Common myeloid progenitor, CD34-positive (primary cell): Measurements from ENCODE around the gene CTPS1.

ENCODE experiments used
- CTCF ChIA-PET: fragments of 350-600 bp; sonication (Branson Sonifier 250); formaldehyde crosslinking; loops from one replicate; lab custom pipeline; 2021; ENCODE audit warnings: antibody characterized with exemption; lab: Charles Lee
- POLR2A ChIA-PET: fragments of 350-600 bp; sonication (Branson Sonifier 250); formaldehyde crosslinking; loops from one replicate; lab custom pipeline; 2021; ENCODE audit warnings: antibody characterized with exemption; lab: Charles Lee
- DNase-seq, 3 donors: peaks; one replicate each; pipeline versions ENCODE4 v3.0.0 to v3.0.0-alpha.2; 2013
- H3K27ac ChIP-seq, 2 experiments: 1 replicate in 1 of 2; 2 replicates in 1 of 2; pipeline ENCODE4 v1.7.0; 2013; ENCODE audit warnings: inconsistent platforms in 2 of 2, low read length in 2 of 2, mild to moderate bottlenecking in 2 of 2, low read depth in 1 of 2, moderate library complexity in 1 of 2; ENCODE audit not compliant: severe bottlenecking in 2 of 2, insufficient read depth in 1 of 2, poor library complexity in 1 of 2
- H3K27me3 ChIP-seq, 5 experiments: replicated peaks in 2 of 5; 1 replicate in 3 of 5; 2 replicates in 2 of 5; pipeline versions ENCODE4 v1.6.1 to v1.7.0; 2013; ENCODE audit warnings: low read length in 4 of 5, mild to moderate bottlenecking in 2 of 5, moderate library complexity in 2 of 5, inconsistent platforms in 1 of 5; ENCODE audit not compliant: insufficient read depth in 5 of 5, control insufficient read depth in 4 of 5
- H3K36me3 ChIP-seq, 4 experiments: 1 replicate in 2 of 4; 2 replicates in 2 of 4; pipeline versions ENCODE4 v1.6.1 to v1.7.0; 2013; ENCODE audit warnings: low read length in 3 of 4, control low read depth in 1 of 4, mild to moderate bottlenecking in 1 of 4; ENCODE audit not compliant: control insufficient read depth in 4 of 4, insufficient read depth in 4 of 4
- H3K4me1 ChIP-seq, 4 experiments: 1 replicate in 3 of 4; 2 replicates in 1 of 4; pipeline versions ENCODE4 v1.6.1 to v1.7.1; 2013; ENCODE audit warnings: low read length in 3 of 4, mild to moderate bottlenecking in 3 of 4, control low read depth in 1 of 4, inconsistent platforms in 1 of 4, moderate library complexity in 1 of 4; ENCODE audit not compliant: control insufficient read depth in 4 of 4, insufficient read depth in 4 of 4; ENCODE audit errors: control extremely low read depth in 1 of 4
- H3K4me3 ChIP-seq, 7 experiments: 1 replicate in 4 of 7; 2 replicates in 3 of 7; pipeline versions ENCODE4 v1.5.1 to v1.7.0; 2013; ENCODE audit warnings: mild to moderate bottlenecking in 7 of 7, low read length in 6 of 7, moderate library complexity in 6 of 7, inconsistent platforms in 2 of 7, low read depth in 2 of 7, control low read depth in 1 of 7; ENCODE audit not compliant: insufficient read depth in 4 of 7, control insufficient read depth in 1 of 7; ENCODE audit errors: extremely low read depth in 1 of 7
- H3K9me3 ChIP-seq, 5 experiments: 1 replicate in 4 of 5; 2 replicates in 1 of 5; pipeline versions ENCODE4 v1.6.1 to v1.7.1; 2013; ENCODE audit warnings: low read length in 4 of 5, mild to moderate bottlenecking in 2 of 5, inconsistent platforms in 1 of 5, low read depth in 1 of 5, moderate library complexity in 1 of 5; ENCODE audit not compliant: control insufficient read depth in 4 of 5, insufficient read depth in 2 of 5; ENCODE audit errors: control extremely low read depth in 1 of 5
- WGBS: methylation state at CpG from one replicate; pipeline ENCODE4 v1.1.5; 2013; ENCODE audit not compliant: insufficient coverage; 5-methylcytosine and 5-hydroxymethylcytosine counted together

Gene CTPS1

GRCh38 chr1:41037116-41037903 lies 57.8 kb downstream of the CTPS1 start:
- ChIA-PET POLR2A (no interaction called here), CTCF (no interaction called here)
- no peak for DNase-seq
- WGBS: 100% methylated on average over 2 of the region's 3 CpGs
- H3K27me3 ChIP-seq: no peaks in the 10 kb centered on the region
- H3K4me1 ChIP-seq: no peaks in the 10 kb centered on the region
- peaks cover 27 to 84% (median 67%) of the 10 kb centered on the region in 4 experiments for H3K36me3 ChIP-seq
- no peaks in the 10 kb centered on the region for H3K9me3 ChIP-seq
- H3K27ac ChIP-seq: no peak overlapping the region
- no peak overlapping the region for H3K4me3 ChIP-seq

GRCh38 chr1:41038110-41038509 lies 58.6 kb downstream of the CTPS1 start:
- no peaks in the 10 kb centered on the region for H3K9me3 ChIP-seq
- H3K4me1 ChIP-seq: no peaks in the 10 kb centered on the region
- no peak overlapping the region for H3K27ac ChIP-seq
- POLR2A ChIA-PET: no interaction called here
- DNase-seq: no peak
- WGBS: 100% methylated on average over 5 of the region's 5 CpGs
- no peak overlapping the region for H3K4me3 ChIP-seq
- no peaks in the 10 kb centered on the region for H3K27me3 ChIP-seq
- CTCF ChIA-PET: no interaction called here
- peaks cover 25 to 80% (median 64%) of the 10 kb centered on the region in 4 experiments for H3K36me3 ChIP-seq

- Histone ChIP-seq H3K9me3 (no peaks in the 10 kb centered on the region), H3K36me3 (peaks cover 19 to 75% (median 54%) of the 10 kb centered on the region in 4 experiments), H3K4me1 (no peaks in the 10 kb centered on the region), H3K27me3 (no peaks in the 10 kb centered on the region), H3K27ac (no peak overlapping the region), H3K4me3 (no peak overlapping the region)
- no peak for DNase-seq
- POLR2A ChIA-PET: interaction anchor here (0.5 kb wide), 1 partner anchor 21 kb away, joined by 3 read pairs; no protein-coding TSS in a partner anchor
- CTCF ChIA-PET: no interaction called here
- WGBS: 93% methylated on average over 3 of the region's 3 CpGs
Measured at GRCh38 chr1:41041614-41042270, 62.2 kb downstream of the CTPS1 start.

GRCh38 chr1:41044187-41044586 lies 64.7 kb downstream of the CTPS1 start:
- peaks cover 24 to 72% (median 49%) of the 10 kb centered on the region in 4 experiments for H3K36me3 ChIP-seq
- 75% methylated on average over 2 of the region's 2 CpGs for WGBS
- no peaks in the 10 kb centered on the region for H3K4me1 ChIP-seq
- POLR2A ChIA-PET: interaction anchor here (0.7 kb wide), 1 partner anchor 9 kb away, joined by 4 read pairs; no protein-coding TSS in a partner anchor
- no peak overlapping the region for H3K4me3 ChIP-seq
- no peaks in the 10 kb centered on the region for H3K27me3 ChIP-seq
- DNase-seq: no peak
- CTCF ChIA-PET: no interaction called here
- no peak overlapping the region for H3K27ac ChIP-seq
- no peaks in the 10 kb centered on the region for H3K9me3 ChIP-seq

GRCh38 chr1:41045740-41046139 lies 66.2 kb downstream of the CTPS1 start:
- H3K27ac ChIP-seq: no peak overlapping the region
- no peaks in the 10 kb centered on the region for H3K9me3 ChIP-seq
- H3K4me1 ChIP-seq: no peaks in the 10 kb centered on the region
- DNase-seq: no peak
- ChIA-PET POLR2A (no interaction called here), CTCF (no interaction called here)
- WGBS: 100% methylated on average over 5 of the region's 5 CpGs
- H3K4me3 ChIP-seq: no peak overlapping the region
- H3K36me3 ChIP-seq: peaks cover 24 to 73% (median 47%) of the 10 kb centered on the region in 4 experiments
- H3K27me3 ChIP-seq: no peaks in the 10 kb centered on the region

GRCh38 chr1:41046347-41046775 lies 66.9 kb downstream of the CTPS1 start:
- ChIA-PET CTCF (no interaction called here), POLR2A (no interaction called here)
- H3K27me3 ChIP-seq: no peaks in the 10 kb centered on the region
- peaks cover 24 to 67% (median 44%) of the 10 kb centered on the region in 4 experiments for H3K36me3 ChIP-seq
- no peaks in the 10 kb centered on the region for H3K9me3 ChIP-seq
- no peak overlapping the region for H3K27ac ChIP-seq
- no peak overlapping the region for H3K4me3 ChIP-seq
- no peak for DNase-seq
- 94% methylated on average over 7 of the region's 10 CpGs for WGBS
- H3K4me1 ChIP-seq: no peaks in the 10 kb centered on the region

GRCh38 chr1:41048540-41048939 lies 69.0 kb downstream of the CTPS1 start:
- ChIA-PET CTCF (interaction anchor here (1.2 kb wide), 1 partner anchor 13 kb away, joined by 3 read pairs; no protein-coding TSS in a partner anchor), POLR2A (no interaction called here)
- peaks cover 0 to 4% (median 0%) of the 10 kb centered on the region in 4 experiments for H3K4me1 ChIP-seq
- no peak overlapping the region for H3K4me3 ChIP-seq
- 96% methylated on average over 3 of the region's 3 CpGs for WGBS
- no peaks in the 10 kb centered on the region for H3K9me3 ChIP-seq
- DNase-seq: no peak
- peaks cover 20 to 69% (median 46%) of the 10 kb centered on the region in 4 experiments for H3K36me3 ChIP-seq
- no peak overlapping the region for H3K27ac ChIP-seq
- H3K27me3 ChIP-seq: no peaks in the 10 kb centered on the region
